SW 1271 (cell line): ENCODE data around the gene TRRAP.

Experiments
- DNase-seq, 2 experiments: peaks; one replicate each; lab custom pipeline; 2025; lab: John Stamatoyannopoulos, UW

The TRRAP gene

GRCh38 chr7:98990356-98990755 lies 112.0 kb downstream of the TRRAP start:
- DNase-seq, result no peak

DNA sequence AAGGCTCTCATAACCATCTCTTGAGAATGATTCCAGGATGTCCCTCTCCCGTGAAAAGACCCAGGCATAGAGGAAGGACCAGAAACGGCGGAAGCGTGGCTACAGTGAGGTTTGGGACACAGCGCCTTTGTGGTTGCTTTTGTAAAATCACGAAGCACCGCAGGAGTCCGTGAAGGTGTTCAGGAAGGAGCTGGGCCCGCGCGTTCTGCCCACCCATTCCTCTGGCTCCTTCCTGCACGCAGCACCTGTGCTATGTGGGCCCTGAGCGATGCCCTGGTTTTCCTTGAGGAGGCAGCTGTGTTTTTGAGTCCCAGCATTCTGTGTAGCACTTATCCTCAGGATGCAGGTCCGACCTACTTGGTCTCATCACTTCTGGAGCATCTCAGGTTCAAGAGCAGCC lies 112.8 kb downstream of the TRRAP start:
- DNase-seq, result no peak

DNA sequence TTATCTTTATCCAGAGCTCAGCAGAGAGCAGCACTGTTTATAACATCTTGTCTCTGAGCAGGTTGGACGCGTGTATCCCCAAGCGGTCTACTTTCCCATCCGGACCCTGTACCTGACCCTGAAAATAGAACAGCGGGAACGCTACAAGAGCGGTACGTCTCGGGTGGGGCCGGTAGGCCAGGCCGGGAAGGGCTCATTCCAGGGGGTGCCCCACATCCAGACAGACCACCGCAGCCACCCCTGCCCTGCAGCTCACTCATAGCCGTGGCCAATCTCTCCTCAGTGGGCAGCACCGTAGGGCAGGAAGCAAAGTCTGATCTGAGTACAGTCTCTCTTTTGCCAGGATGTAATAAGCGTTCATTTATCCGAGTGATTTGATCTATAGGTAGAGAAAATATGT lies 113.7 kb downstream of the TRRAP start:
- no peak for DNase-seq

- DNase-seq, result no peak
Observed at GRCh38 chr7:98993024-98993897, 114.9 kb downstream of the TRRAP start.

GRCh38 chr7:98994046-98994944 lies 116.0 kb downstream of the TRRAP start:
- no peak for DNase-seq

- DNase-seq, result no peak
Observed at GRCh38 chr7:98995111-98995510, 116.8 kb downstream of the TRRAP start.

GRCh38 chr7:98995523-98996149 lies 117.3 kb downstream of the TRRAP start:
- DNase-seq, result no peak

DNA sequence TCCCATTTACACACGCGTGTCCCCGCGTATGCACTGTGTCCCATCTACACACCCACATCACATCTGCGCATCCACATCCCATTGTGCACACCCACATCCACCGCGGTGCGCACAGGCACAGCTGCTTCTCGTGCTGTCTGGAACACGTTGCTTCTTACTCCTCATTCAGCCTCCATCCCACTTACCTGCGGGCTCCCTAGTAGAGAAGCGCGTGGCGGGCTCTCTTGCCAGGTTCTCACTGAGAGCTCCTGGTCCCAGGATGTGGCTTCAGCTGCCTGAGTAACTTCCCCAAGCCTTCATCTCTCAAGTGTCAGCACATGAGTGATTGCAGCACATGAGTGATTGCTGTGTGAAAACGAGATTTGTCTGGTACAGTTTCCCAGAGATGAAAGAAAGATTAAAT lies 117.8 kb downstream of the TRRAP start:
- no peak for DNase-seq

GRCh38 chr7:98997846-98998245 lies 119.5 kb downstream of the TRRAP start:
- DNase-seq, result no peak

GRCh38 chr7:98998821-98999725 lies 120.7 kb downstream of the TRRAP start:
- DNase-seq, result no peak

DNA sequence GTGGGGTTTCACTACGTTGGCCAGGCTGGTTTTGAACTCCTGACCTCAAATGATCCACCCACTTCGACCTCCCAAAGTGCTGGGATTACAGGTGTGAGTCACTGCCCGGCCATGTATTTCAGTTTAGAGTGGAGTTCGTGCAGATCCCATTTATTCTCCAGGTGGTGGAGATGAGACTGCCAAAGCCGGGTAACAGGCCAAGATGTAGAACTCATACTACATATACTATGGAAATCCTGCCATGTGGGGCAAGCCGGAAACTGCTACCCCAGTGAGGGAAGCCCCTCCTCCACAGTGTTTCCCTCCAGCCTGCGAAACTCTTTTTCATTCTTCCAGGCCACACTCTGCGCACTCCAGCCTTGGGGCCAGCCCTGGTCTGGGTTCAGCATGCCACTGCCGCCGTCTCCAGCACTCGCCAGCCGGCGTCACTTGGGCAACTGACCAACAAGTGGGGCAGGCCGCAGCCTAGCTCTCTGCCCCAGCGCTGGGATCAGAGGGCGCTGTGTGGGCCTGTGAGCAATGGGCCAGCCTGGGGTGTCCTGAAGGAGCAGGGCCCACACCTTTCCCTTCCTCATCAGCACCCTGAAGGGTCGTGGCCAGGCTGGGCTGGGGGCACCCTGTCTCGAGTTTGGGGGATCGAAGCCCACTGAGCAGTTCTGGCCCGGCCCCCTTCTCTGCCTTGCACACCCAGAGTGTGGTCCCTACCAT lies 122.0 kb downstream of the TRRAP start:
- DNase-seq, result no peak

GRCh38 chr7:99000904-99001465 lies 122.7 kb downstream of the TRRAP start:
- no peak for DNase-seq

DNA sequence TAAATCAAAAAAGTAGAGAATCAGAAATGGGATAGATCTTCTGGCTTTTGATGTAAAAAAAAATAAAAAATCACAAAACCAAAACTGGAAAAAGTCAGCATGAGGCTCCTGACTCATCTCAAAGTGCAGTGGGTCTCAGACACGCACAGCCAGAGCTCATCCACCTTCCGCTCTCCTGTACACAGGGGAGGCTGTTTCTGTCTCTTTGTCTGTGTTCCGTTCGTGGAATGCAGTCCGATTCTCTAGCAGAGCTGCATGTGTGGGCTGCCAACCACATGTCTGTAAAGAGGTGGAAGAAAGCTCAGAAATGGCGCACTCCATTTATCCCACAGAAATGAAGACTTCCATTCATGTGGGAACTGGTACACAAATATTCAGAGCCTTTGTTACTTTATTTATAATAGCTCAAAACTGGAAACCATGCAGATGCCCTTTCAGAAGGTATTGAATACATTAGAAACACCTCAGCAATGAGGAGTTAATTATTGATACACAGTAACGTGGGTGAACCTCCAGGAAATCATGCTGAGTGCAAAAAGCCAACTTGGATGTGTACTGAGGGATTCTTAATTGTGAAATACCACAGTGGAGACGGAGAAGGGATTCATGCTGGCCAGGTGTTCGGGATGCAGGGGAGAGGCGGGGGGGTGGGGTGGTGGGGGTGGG lies 123.3 kb downstream of the TRRAP start:
- DNase-seq, result no peak

DNA sequence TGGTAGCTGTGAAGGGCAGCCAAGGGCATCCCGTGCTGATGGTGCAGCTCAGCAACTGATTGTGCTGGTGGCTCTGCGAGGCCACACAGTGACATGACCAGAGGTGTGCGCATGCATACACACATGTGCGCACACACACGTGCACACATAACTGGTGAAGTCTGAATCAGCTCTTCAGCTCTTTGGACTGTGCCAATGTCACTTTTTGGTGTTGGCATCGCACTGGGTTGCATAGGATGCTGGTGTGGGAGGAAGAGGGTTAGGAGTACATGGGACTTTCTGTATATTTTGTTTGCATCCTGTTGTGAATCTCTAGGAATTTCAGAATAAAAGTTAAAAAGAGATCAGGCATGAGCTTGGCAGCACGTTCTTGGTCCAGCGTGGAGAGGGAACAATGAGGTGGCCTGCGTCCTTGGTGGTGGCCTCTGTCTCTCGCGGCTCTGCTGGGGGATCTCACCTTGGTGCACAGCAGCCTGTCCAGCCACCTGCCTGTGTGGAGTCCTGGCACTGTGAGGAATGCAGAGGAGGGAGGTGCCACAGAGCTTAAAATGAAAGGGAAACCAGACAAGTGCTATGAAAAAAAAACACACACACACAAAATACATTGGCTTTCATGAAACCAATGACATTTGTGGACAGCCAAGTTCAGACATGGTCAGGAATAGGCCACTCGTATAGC lies 124.0 kb downstream of the TRRAP start:
- DNase-seq, result no peak

- DNase-seq, result no peak
Observed at GRCh38 chr7:99002827-99003212, 124.5 kb downstream of the TRRAP start.

GRCh38 chr7:99003419-99003818 lies 125.1 kb downstream of the TRRAP start:
- DNase-seq, result no peak

DNA sequence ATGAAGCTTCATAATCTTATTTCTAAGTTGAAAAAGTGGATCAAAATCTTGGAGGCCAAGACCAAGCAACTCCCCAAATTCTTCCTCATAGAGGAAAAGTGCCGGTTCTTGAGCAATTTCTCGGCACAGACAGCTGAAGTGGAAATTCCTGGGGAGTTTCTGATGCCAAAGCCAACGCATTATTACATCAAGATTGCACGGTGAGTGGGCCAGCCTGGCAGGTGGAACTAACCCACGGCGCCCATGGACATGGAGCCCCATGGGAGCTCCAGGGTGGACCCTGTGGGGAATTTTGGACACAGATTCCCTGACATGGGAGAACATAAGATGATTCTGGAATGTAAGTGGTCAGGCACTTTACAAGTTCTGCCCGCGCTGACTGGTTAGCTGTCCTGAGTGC lies 125.9 kb downstream of the TRRAP start:
- no peak for DNase-seq

DNA sequence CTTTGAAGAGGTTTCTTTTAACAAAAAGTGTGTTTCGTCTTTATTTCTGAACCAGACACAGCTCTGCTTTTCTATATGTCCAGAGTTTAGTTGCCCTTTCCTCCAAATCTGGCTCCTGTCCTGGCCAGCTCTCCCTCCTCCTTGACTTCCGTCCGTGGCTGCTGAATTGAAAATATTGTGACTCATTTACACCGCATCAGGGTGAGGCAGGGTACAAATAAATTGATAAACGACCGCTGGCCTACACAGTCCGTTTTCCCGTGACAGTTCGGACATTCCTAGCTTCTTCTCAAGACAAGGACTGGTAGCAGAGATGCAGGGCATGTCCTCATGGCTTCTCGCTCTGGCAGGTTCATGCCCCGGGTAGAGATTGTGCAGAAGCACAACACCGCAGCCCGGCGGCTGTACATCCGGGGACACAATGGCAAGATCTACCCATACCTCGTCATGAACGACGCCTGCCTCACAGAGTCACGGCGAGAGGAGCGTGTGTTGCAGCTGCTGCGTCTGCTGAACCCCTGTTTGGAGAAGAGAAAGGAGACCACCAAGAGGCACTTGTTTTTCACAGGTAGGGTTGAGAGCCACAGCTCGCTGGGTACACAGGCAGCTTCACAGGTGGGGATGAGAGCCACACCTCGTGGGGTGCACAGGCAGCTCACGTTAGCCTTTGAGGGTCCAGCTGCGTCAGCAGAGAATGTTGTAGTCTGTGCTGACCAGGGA lies 126.6 kb downstream of the TRRAP start:
- DNase-seq, result no peak

GRCh38 chr7:99005776-99006175 lies 127.4 kb downstream of the TRRAP start:
- DNase-seq, result no peak
